Upper lobe of left lung (tissue), 6 donors: Measurements from ENCODE around the gene SHLD1. TPM values are rescaled to one million over a fixed set of nuclear protein-coding genes. Genes with fewer than 3 reads are reported as not detected.

Source experiments
- ATAC-seq, 2 donors: fragments of 200-7000 bp; cut with Tn5 transposase; one replicate each; pipeline ENCODE4 v1.9.1; 2022; ENCODE audit warnings: mild to moderate bottlenecking in 2 of 2, moderate library complexity in 2 of 2; ENCODE audit not compliant: low FRiP score in 2 of 2
- DNase-seq, 2 donors: peaks; one replicate each; pipeline ENCODE4 v3.0.0-alpha.2; 2019 to 2020
- H3K27ac ChIP-seq, 4 donors: fragments of 200-600 bp; sonication (generic); one replicate each; pipeline ENCODE4 v1.5.1; 2016 to 2019
- H3K27me3 ChIP-seq, 4 donors: fragments of 200-600 bp; sonication (generic); one replicate each; pipeline ENCODE4 v1.5.1; 2017 to 2019
- H3K36me3 ChIP-seq, 4 donors: fragments of 200-600 bp; sonication (generic); one replicate each; pipeline ENCODE4 v1.5.1; 2016 to 2019
- H3K4me1 ChIP-seq, 4 donors: fragments of 200-600 bp; sonication (generic); one replicate each; pipeline ENCODE4 v1.5.1; 2018 to 2019
- H3K4me3 ChIP-seq, 4 donors: fragments of 200-600 bp; sonication (generic); one replicate each; pipeline ENCODE4 v1.5.1; 2017 to 2019; ENCODE audit warnings: mild to moderate bottlenecking in 2 of 4, moderate library complexity in 1 of 4
- H3K9me3 ChIP-seq, 4 donors: fragments of 200-600 bp; sonication (generic); one replicate each; pipeline ENCODE4 v1.5.1; 2018 to 2019
- EP300 ChIP-seq, 4 donors: sonication (generic); formaldehyde crosslinking; IDR thresholded peaks; one replicate each; pipeline ENCODE4 v1.5.1; 2017; ENCODE audit warnings: antibody characterized with exemption in 4 of 4, control low read depth in 2 of 4
- POLR2A ChIP-seq, 4 donors: fragments of 450-650 bp; IDR thresholded peaks; one replicate each; pipeline ENCODE4 v1.5.1; 2016 to 2017; ENCODE audit warnings: antibody characterized with exemption in 4 of 4, mild to moderate bottlenecking in 2 of 4
- POLR2AphosphoS5 ChIP-seq, 2 donors: sonication (generic); formaldehyde crosslinking; IDR thresholded peaks; one replicate each; pipeline ENCODE4 v1.5.1; 2017; ENCODE audit warnings: antibody characterized with exemption in 2 of 2
- WGBS, 2 donors: methylation state at CpG; one replicate each; pipeline ENCODE4 v1.1.5; 2017 to 2018; 5-methylcytosine and 5-hydroxymethylcytosine counted together
- total RNA-seq, 6 donors: library from RNA; depleted of rRNA in 4 of 6; stranded (reverse); fragments of >200 nt in 4 of 6; gene quantifications; one replicate each; pipeline versions ENCODE4 v1.1.0 to v1.2.1, GENCODE V29; 2016 to 2021
- TF ChIP-seq, protein P1 (sequence below), 6 experiments: fragments of 450-650 bp in 4 of 6; fragments of 200-600 bp in 2 of 6; sonication (generic) in 2 of 6; IDR thresholded peaks; one replicate each; pipeline ENCODE4 v1.5.1; 2016 to 2019; ENCODE audit warnings: antibody characterized with exemption in 6 of 6
- donor health status: DM: no; HTN: no; CAD: no; lungs with moderate emphysema.
- donor health status: DM: no; HTN: yes; CAD: no; lungs with severe emphysema.

SHLD1 gene
- total RNA-seq, 6 donors from 2014 or later: 3.1 to 5.6 (median 4.5) TPM

- no peaks in the 10 kb centered on the region for H3K36me3 ChIP-seq
- WGBS, 2 donors: 68 to 84% methylated on average over 3 of the region's 3 CpGs
- no peak overlapping the region for H3K27ac ChIP-seq
- no peaks in the 10 kb centered on the region for H3K27me3 ChIP-seq
- peaks cover 0 to 13% (median 10%) of the 10 kb centered on the region in 4 donors for H3K4me1 ChIP-seq
- DNase-seq (no peak), ATAC-seq (no peak)
- TF ChIP-seq POLR2A (IDR thresholded peaks at IDR 0.05) (no peak), POLR2AphosphoS5 (IDR thresholded peaks at IDR 0.05) (no peak), EP300 (IDR thresholded peaks at IDR 0.05) (no peak)
- TF ChIP-seq, protein P1, sequence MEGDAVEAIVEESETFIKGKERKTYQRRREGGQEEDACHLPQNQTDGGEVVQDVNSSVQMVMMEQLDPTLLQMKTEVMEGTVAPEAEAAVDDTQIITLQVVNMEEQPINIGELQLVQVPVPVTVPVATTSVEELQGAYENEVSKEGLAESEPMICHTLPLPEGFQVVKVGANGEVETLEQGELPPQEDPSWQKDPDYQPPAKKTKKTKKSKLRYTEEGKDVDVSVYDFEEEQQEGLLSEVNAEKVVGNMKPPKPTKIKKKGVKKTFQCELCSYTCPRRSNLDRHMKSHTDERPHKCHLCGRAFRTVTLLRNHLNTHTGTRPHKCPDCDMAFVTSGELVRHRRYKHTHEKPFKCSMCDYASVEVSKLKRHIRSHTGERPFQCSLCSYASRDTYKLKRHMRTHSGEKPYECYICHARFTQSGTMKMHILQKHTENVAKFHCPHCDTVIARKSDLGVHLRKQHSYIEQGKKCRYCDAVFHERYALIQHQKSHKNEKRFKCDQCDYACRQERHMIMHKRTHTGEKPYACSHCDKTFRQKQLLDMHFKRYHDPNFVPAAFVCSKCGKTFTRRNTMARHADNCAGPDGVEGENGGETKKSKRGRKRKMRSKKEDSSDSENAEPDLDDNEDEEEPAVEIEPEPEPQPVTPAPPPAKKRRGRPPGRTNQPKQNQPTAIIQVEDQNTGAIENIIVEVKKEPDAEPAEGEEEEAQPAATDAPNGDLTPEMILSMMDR (IDR thresholded peaks at IDR 0.05): no peak
- H3K4me3 ChIP-seq: no peak overlapping the region
- peaks cover 0 to 5% (median 2%) of the 10 kb centered on the region in 4 donors for H3K9me3 ChIP-seq
These were observed 39.6 kb upstream of the SHLD1 start for GRCh38 chr20:5710551-5710950.

DNA sequence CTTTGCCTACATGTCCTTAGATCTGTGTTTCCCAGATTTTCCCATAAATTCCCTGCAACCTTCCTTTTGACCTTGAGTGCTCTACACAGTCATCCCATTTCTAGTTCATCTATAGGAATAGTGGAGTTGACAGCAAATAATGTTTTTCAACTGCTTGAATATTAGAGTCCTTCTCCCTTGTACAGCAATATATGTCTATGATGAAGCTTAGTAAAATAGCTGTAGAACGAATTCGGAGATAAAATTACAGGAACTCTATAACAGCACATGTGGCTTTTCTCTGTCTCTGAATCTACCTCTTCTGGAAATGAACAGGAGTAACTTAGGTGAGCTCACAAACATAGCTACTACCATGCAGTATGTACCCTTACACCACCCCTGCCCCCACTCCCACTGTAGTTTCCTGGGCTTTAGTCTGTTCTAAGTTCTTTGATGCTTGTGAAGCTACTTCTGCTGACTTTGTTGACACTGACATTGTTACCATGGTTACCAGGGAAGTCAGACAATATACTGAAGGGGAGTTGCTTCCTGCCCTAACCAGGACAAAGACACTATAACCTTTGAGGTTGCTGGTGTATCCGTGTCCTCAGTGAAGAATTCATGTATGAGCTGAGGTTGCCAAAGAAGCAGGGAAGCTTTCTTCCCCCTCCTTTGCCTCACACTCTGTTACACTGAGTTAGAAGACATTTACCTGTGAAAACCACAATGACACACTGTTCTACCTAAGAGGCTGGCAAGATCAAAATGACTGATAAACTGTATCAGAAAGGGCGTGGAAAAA, 35.8 kb upstream of the SHLD1 start:
- 46 to 58% methylated on average over 4 of the region's 4 CpGs for WGBS, 2 donors
- Histone ChIP-seq H3K27me3 (no peaks in the 10 kb centered on the region), H3K4me1 (peaks cover 0 to 13% (median 10%) of the 10 kb centered on the region in 4 donors), H3K36me3 (no peaks in the 10 kb centered on the region), H3K9me3 (peaks cover 0 to 5% (median 2%) of the 10 kb centered on the region in 4 donors), H3K4me3 (no peak overlapping the region), H3K27ac (no peak overlapping the region)
- no peak for DNase-seq
- TF ChIP-seq POLR2AphosphoS5 (IDR thresholded peaks at IDR 0.05) (peak in 1 of 2 donors; percentile 17), EP300 (IDR thresholded peaks at IDR 0.05) (no peak)
- peak; percentile 66 to 74 for ATAC-seq

DNA sequence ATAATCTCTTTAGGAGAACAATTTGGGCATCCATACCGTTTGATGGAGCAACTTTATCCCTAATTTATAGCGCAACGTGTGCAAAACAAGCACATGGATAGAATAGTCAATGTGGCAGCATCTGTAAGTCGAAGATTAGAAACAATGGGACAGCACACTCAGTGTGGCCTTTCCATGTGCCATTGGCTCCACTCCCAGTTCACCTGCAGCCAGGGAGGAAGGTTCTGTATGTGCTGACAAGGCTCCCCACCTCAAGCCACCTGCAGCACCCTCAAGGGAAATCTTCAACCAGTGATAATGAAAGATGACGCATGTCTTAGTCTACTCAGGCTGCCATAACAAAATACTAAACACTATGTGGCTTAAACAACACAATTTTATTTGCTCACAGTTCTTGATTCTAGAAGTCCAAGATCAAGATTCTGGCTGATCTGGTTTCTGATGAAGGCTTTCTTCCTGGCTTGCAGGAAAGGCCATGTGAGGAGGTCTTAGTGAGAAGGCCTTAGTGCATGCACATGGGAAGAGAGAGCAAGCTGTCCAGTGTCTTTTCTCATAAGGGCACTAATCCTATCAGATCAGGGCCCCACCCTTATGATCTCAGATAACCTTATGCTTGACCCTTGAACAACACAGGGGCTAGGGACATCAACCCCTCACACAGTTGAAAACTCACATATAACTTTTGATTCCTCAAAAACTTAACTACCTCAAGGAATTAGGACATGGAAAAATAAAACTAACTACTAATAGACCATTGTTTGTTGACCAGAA, 34.9 kb upstream of the SHLD1 start:
- ATAC-seq: no peak
- Histone ChIP-seq H3K4me1 (peaks cover 0 to 13% (median 10%) of the 10 kb centered on the region in 4 donors), H3K36me3 (no peaks in the 10 kb centered on the region), H3K27ac (no peak overlapping the region), H3K4me3 (no peak overlapping the region), H3K27me3 (no peaks in the 10 kb centered on the region), H3K9me3 (peaks cover 0 to 5% (median 2%) of the 10 kb centered on the region in 4 donors)
- DNase-seq: no peak
- TF ChIP-seq, protein P1 (IDR thresholded peaks at IDR 0.05): no peak
- 80 to 87% methylated on average over 5 of the region's 5 CpGs for WGBS, 2 donors

DNA sequence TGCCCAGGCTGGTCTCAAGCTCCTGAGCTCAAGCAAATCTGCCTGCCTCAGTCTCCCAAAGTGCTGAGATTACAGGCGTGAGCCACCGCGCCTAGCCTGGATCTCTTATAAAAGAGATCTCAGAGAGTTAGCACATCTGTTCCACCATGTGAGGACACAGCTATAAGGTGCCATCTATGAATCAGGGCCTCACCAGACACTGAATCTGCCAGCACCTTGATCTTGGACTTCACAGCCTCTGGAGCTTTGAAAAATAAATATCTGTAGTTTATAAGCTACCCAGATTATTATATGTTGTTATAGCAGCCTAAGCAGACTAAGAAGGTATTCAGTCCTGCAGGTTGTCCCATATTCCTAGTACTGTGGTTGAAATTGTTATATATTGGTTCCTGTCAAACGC, 33.2 kb upstream of the SHLD1 start:
- ATAC-seq (no peak), DNase-seq (no peak)
- no peak overlapping the region for H3K27ac ChIP-seq
- H3K4me3 ChIP-seq: no peak overlapping the region
- no peaks in the 10 kb centered on the region for H3K36me3 ChIP-seq
- H3K4me1 ChIP-seq: peaks cover 0 to 13% (median 10%) of the 10 kb centered on the region in 4 donors
- 93 to 100% methylated on average over 4 of the region's 4 CpGs for WGBS, 2 donors
- TF ChIP-seq POLR2A (IDR thresholded peaks at IDR 0.05): no peak
- TF ChIP-seq POLR2AphosphoS5 (IDR thresholded peaks at IDR 0.05): no peak
- TF ChIP-seq EP300 (IDR thresholded peaks at IDR 0.05): no peak
- TF ChIP-seq, protein P1 (IDR thresholded peaks at IDR 0.05): no peak
- H3K9me3 ChIP-seq: peaks cover 0 to 5% (median 2%) of the 10 kb centered on the region in 4 donors
- H3K27me3 ChIP-seq: no peaks in the 10 kb centered on the region

DNA sequence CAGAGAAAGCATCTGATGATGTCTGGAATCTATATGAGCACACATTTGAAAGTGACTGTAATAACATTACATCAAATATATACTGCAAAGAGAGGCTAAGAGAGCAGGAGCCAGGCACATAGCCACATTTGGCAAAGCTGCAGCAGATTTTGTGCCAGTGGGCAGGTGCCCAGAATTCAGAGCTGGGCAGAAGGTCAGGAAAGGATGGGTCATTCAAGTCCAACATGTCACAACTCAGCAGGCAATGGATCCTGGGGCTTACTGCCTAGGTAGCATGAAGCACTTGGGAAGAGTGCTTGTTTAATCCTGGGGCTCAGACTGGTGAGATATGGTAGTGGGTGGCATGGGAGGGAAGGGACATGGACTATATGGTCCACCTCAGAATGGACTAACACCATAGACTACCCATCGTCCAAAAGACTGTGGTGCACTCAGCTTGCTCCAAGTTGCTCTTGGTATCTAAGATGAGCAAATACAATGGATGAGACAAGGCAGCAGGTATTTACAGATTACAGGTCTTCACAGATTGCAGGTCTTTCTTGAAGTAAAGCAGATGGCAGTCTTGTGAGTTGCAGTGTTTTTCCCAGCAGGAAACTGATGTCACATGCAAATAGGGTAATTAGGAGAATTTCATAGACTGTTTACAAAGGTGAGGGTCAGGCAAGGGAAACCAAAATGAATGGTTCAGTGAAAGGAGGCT, 31.2 kb upstream of the SHLD1 start:
- H3K36me3 ChIP-seq: no peaks in the 10 kb centered on the region
- WGBS, 2 donors: 71 to 93% methylated on average over 1 of the region's 1 CpG
- peaks cover 3 to 16% (median 11%) of the 10 kb centered on the region in 4 donors for H3K4me1 ChIP-seq
- DNase-seq: no peak
- peaks cover 0 to 5% (median 2%) of the 10 kb centered on the region in 4 donors for H3K9me3 ChIP-seq
- no peak overlapping the region for H3K4me3 ChIP-seq
- no peaks in the 10 kb centered on the region for H3K27me3 ChIP-seq
- H3K27ac ChIP-seq: no peak overlapping the region
- ATAC-seq: no peak
- no peak for TF ChIP-seq EP300 (IDR thresholded peaks at IDR 0.05)
